Measurements from ENCODE around the gene CYP4F22. TPM values are rescaled to one million over a fixed set of nuclear protein-coding genes. Genes with fewer than 3 reads are reported as not detected.

The CYP4F22 gene
- total RNA-seq, 2 donors from 2014 or later: not detected

GRCh38 chr19:15488489-15489226, 19.7 kb upstream of the CYP4F22 start:
- Histone ChIP-seq H3K27me3 (ENCODE audit: control insufficient read depth, insufficient read depth, low read length, poor library complexity, severe bottlenecking) (no peaks in the 10 kb centered on the region), H3K27ac (ENCODE audit: low read depth, low read length) (no peak overlapping the region), H3K36me3 (ENCODE audit: control insufficient read depth, insufficient read depth, low read length) (no peaks in the 10 kb centered on the region), H3K9me3 (ENCODE audit: control insufficient read depth, low read length) (peaks cover 27% of the 10 kb centered on the region), H3K9ac (ENCODE audit: extremely low read depth, low read length, poor library complexity, severe bottlenecking) (no peak overlapping the region), H3K4me1 (ENCODE audit: control insufficient read depth, insufficient read depth, low read length) (no peaks in the 10 kb centered on the region), H3K4me3 (ENCODE audit: low read length) (no peak overlapping the region)
- WGBS, 2 experiments (ENCODE audit: insufficient coverage in 1 of 2, insufficient read length in 1 of 2): 84 to 85% methylated on average over 7 to 13 of the region's 13 CpGs
- no peaks in the 10 kb centered on the region for H3K27me3 Mint-ChIP-seq (ENCODE audit: insufficient read depth)
- no peak for DNase-seq
- H3K27ac Mint-ChIP-seq: no peak overlapping the region
- H3K9me3 Mint-ChIP-seq: peaks cover 60% of the 10 kb centered on the region
- H3K36me3 Mint-ChIP-seq (ENCODE audit: low read depth): no peaks in the 10 kb centered on the region
- H3K4me1 Mint-ChIP-seq: no peaks in the 10 kb centered on the region
- no peak for TF ChIP-seq CTCF (conservative IDR thresholded peaks at IDR 0.05)
- no peak overlapping the region for H3K4me3 Mint-ChIP-seq

GRCh38 chr19:15495151-15495550, 13.2 kb upstream of the CYP4F22 start:
- Mint-ChIP-seq H3K27ac (no peak overlapping the region), H3K9me3 (peaks cover 52% of the 10 kb centered on the region), H3K27me3 (ENCODE audit: insufficient read depth) (no peaks in the 10 kb centered on the region), H3K36me3 (ENCODE audit: low read depth) (peaks cover 2% of the 10 kb centered on the region), H3K4me1 (no peaks in the 10 kb centered on the region), H3K4me3 (no peak overlapping the region)
- Histone ChIP-seq H3K36me3 (ENCODE audit: control insufficient read depth, insufficient read depth, low read length) (no peaks in the 10 kb centered on the region), H3K27me3 (ENCODE audit: control insufficient read depth, insufficient read depth, low read length, poor library complexity, severe bottlenecking) (no peaks in the 10 kb centered on the region), H3K4me1 (ENCODE audit: control insufficient read depth, insufficient read depth, low read length) (no peaks in the 10 kb centered on the region), H3K27ac (ENCODE audit: low read depth, low read length) (no peak overlapping the region), H3K4me3 (ENCODE audit: low read length) (no peak overlapping the region), H3K9ac (ENCODE audit: extremely low read depth, low read length, poor library complexity, severe bottlenecking) (no peak overlapping the region), H3K9me3 (ENCODE audit: control insufficient read depth, low read length) (peaks cover 6% of the 10 kb centered on the region)
- DNase-seq: no peak
- WGBS, 2 experiments (ENCODE audit: insufficient coverage in 1 of 2, insufficient read length in 1 of 2): 85% methylated on average over 1 of the region's 1 CpG; no CpG with 5 or more reads in 1 of the 2 experiments
- TF ChIP-seq CTCF (conservative IDR thresholded peaks at IDR 0.05): no peak

GRCh38 chr19:15498156-15498858, 10.0 kb upstream of the CYP4F22 start:
- TF ChIP-seq CTCF (conservative IDR thresholded peaks at IDR 0.05): no peak
- H3K36me3 Mint-ChIP-seq (ENCODE audit: low read depth): peaks cover 2% of the 10 kb centered on the region
- H3K27me3 Mint-ChIP-seq (ENCODE audit: insufficient read depth): no peaks in the 10 kb centered on the region
- H3K4me1 Mint-ChIP-seq: no peaks in the 10 kb centered on the region
- Histone ChIP-seq H3K27ac (ENCODE audit: low read depth, low read length) (no peak overlapping the region), H3K9me3 (ENCODE audit: control insufficient read depth, low read length) (peaks cover 16% of the 10 kb centered on the region), H3K9ac (ENCODE audit: extremely low read depth, low read length, poor library complexity, severe bottlenecking) (no peak overlapping the region), H3K4me1 (ENCODE audit: control insufficient read depth, insufficient read depth, low read length) (no peaks in the 10 kb centered on the region), H3K27me3 (ENCODE audit: control insufficient read depth, insufficient read depth, low read length, poor library complexity, severe bottlenecking) (no peaks in the 10 kb centered on the region), H3K36me3 (ENCODE audit: control insufficient read depth, insufficient read depth, low read length) (no peaks in the 10 kb centered on the region), H3K4me3 (ENCODE audit: low read length) (no peak overlapping the region)
- DNase-seq: no peak
- 51 to 81% methylated on average over 4 to 10 of the region's 10 CpGs for WGBS, 2 experiments (ENCODE audit: insufficient coverage in 1 of 2, insufficient read length in 1 of 2)
- H3K27ac Mint-ChIP-seq: no peak overlapping the region
- no peak overlapping the region for H3K4me3 Mint-ChIP-seq
- peaks cover 71% of the 10 kb centered on the region for H3K9me3 Mint-ChIP-seq
